CMK (cell line): ENCODE results near the gene NGF.
A peak's percentile ranks its signal among the peaks of the same experiment; 100 is the strongest.
"Not testable (repeated sequence)": the region's sequence is repeated elsewhere in the genome, so short reads cannot be mapped to it uniquely, and the experiment has no call there.

ENCODE experiments used
- DNase-seq: peaks from one replicate; pipeline ENCODE4 v3.0.0-alpha.2; 2010; ENCODE audit warnings: low read depth

Gene NGF

DNA sequence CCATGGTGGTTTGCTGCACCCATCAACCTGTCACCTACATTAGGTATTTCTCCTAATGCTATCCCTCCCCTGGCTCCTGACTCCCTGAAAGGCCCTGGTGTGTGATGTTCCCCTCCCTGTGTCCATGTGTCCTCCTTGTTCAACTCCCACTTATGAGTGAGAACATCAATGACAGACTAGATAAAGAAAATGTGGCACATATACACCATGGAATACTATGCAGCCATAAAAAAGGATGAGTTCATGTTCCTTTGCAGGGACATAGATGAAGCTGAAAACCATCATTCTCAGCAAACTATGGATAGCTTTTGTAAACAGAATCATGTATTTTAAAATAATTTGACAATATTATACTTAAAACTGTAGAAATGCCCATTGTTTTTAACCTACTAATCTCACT lies 28.5 kb downstream of the NGF start:
- DNase-seq = not testable (repeated sequence)

DNA sequence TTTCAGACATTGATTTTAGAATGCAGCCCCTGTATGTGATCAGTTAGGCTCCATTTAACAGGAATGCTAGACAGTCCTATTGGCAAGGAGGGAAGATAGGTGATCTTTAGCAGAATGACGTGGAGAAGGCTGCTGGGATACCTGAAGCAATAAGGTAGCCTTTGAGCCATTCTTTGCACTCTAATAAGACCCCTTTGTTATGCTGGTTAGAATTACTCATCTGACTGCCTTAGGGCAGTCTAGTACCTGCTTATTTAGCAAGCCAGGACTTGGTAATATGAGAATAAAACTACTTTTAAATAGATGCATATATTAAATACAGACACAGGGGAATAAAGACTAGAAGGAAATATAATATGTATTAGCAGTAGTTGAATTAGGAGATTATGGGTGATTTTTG lies 29.1 kb downstream of the NGF start:
- no peak for DNase-seq

DNA sequence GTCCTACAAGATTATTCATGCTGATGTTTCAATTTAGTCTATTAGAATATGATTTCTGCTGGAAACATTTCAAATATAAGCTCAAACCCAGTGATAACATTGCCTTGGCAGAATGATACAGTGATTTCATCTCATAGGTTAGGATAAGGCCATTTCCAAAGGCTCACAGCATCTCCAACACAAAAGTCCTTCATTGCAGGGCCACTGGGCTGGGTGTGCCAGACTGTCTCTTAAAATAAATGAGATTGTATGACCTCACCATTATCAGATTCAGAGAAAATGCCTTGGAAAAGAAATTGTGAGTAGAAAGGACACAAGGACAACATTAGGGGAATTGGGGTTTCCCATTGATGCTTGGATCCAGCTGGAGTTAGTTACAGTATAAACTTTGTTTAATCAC lies 30.4 kb downstream of the NGF start:
- no peak for DNase-seq

DNA sequence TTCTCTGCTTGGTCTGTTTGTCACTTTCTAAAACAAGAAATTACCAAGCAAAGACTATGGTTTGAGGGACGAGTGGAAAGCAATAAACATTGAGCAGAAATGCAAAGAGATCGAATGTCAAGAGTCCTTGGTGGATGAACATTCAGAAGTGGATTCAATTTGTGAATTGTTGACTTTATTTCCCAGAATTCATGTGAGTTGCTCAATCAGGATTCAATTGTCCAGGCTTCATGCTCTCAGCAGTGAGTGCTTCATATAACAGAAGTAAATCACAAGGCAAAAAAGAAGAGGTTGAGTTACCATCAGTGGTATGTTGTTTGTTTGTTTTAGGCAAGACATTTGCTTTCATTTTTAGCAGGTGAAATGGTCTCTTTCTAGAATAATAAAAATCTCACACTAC lies 31.9 kb downstream of the NGF start:
- DNase-seq = no peak

DNA sequence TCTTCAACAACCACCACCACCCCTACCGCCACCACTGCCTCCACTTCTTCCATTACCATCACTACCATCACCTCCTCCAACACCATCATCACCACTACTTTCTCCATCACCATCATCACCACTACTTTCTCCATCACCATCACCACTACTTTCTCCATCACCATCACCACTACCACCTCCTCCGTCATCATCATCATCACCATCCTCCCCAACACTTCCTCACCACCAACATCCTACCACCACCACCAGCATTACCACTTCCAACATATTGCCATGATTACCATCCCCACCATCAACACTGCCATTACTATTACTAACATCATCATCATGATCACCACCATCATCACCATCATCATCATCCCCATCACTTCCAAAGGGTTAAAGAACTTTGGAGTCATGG lies 34.7 kb downstream of the NGF start:
- no peak for DNase-seq

DNA sequence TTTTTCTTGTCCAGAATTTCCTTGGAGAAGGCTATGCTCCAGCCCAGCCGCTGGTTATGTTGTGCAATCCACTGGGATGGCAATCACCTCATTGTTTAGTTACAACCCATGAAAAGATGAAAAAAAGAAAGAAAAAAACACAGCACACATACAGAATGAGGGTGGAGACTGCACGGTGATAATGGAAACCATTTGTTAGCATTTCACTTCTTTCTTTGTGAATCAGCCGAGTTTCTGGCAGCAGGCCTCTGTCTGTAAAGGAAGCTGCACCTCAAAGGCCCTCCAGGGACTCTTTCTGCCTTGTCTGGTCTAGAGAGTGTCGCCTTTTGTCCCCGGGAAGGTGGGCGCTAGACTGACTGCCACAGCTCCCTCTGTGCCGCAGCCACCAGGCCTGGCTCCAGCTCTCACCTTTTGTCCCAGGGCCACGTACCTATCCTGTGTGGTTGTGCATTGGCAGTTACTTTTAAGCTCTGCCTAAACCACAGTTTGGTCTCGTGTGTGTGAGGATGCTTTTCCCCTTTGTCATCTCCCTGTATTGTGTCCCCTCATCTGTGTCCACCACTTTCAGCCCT lies 35.6 kb downstream of the NGF start:
- DNase-seq = no peak

DNA sequence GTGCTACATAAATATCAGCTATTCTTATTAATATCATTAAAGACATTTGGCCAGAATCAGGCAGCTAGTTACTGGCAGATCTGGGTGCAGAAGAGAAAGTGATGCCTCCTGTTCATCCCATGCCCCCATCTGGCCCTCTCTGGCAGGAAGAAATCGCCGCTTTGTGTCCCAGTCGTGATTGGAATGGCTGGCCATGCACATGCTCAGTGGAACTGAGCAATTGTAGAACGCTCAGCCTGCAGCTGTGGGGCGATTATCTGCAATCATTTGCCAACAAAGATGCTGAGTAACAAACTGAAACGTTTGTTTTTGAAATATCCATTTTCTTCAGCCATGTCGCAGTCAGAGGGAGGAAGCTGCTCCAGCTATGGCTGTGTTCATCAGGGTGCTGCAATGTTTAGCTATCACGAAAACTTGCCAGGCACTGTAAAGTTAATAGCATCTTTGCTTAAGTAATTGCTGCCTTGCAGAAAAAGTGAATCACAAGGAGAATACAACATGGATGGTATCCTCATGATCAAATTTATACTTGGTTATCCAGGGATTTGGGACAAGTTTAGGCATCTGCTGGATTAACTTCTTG lies 36.5 kb downstream of the NGF start:
- DNase-seq = no peak

DNA sequence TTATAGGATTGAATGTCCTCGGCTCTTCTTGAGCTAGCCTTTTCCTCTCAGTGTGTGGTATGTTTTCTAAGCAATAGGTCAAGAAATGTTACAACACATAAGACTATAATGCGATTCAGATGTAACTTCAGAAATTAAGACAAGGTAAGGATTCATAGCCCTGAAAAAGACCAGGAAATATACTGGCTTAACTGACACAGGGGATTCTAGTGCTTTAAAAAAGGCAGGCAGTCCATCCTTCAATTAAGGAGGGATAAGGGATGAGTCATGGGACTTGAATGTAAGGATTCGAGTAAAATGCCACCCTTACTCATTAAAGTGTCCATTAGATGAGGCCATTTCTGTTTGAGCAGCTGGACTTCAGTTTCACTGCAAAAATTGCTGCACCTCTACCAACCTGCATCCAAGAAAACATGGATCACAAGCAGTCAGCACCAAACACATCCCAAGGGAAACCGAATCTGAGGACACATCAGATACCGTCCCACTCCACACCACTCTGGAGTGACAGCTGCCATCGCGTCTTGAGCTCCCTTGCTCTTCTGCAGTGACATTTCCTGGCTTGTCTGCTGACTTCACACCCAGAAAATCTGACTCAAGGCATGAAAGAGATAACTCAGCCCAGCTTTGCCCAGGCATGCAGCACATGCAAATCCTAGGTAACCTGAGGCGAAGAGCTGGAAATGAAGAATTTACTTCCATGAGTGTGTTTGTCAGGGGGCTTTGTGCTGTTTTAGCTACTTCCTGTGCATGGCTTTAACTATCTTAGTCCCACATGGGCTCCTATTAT lies 37.8 kb downstream of the NGF start:
- DNase-seq = no peak

DNA sequence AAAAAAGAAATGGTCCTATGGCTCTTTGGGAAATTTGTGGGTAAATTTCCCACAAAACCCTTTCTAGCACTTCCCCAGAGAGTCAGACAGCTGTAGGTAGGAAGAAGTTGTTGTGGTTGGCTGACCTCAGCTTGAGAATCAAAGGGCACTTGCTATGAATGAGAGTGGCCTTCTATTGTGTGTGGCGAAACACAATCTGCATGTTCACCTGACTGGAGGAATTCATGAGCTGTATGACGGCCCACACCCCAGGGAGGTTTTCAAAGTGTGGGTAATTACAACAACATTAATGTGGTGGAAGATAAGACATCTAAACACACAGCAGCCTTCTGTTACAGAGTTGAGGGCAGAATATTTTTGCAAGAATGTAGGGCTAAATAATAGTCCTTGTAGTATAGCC lies 38.8 kb downstream of the NGF start:
- no peak for DNase-seq

DNA sequence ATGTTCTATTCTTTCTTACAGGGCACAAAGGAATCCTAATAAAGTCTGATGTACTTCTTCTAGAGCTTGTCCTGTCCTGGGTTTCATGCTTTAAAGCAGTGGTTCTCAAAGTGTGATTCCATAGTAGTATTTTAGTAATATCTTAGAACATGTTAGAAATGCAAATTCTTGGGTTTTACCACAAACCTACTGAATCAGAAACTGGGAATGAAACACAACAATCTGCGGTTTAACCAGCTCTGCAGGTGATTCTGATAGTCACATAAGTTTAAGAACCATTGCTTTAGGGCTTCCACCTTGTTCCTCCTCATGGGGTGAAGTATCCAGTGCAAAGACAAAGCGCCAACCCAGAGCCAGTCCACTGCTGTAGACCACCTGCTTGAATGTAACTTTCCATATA lies 41.1 kb downstream of the NGF start:
- no peak for DNase-seq

DNA sequence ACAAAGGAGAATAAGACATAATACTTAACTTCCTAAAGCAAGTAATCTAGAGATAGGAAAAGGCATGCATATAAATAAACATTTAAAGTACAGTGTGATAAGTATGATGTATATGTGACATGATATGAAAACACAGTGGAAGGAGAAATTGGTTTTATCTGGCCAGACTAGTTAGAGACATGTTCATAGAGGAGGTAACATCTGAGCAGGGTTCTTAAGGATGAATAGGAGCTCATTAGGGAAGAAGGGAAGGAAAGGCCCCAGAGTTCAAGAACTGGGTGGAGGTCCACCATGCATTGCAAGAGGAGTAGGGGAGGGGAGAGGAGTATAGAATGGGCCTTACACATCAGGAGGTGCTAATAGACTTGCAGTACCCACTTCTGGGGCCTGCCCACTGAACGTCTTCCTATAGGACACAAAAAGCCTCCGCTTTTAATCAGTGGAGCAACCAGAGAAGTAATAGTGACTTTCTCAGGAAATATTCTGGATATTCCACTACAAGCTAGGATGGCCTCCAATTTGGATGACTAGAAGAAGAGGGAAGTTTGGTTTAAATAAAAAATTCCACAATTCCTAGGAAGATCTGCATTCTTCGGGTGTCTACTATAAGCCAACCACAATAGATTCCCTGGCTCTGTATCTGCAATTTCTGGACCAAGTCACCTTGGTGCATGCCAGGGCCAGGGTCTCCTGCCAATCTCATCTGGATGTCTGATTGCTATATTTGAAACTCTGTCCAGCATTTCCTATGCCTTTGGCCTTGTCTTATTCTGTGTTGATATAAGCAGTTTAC lies 41.9 kb downstream of the NGF start:
- no peak for DNase-seq

DNA sequence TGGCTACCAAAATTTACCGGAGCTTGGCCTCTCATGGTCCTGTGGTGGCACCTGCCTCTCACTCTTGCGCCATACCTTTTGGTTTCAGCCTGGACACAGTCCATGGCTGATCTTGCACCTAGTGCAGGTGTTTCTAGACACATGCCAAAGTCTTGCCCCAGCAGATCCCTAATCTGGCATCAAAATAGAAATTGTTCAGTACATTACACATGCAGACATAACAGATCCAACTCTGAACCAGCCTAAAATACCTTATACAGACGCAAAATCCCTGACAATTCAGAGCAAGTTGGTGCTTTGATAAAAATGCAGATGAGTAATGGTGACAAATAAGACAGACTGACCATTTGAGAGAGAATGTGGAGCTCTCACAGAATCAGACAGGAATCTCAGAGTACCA lies 44.1 kb downstream of the NGF start:
- DNase-seq = no peak

DNA sequence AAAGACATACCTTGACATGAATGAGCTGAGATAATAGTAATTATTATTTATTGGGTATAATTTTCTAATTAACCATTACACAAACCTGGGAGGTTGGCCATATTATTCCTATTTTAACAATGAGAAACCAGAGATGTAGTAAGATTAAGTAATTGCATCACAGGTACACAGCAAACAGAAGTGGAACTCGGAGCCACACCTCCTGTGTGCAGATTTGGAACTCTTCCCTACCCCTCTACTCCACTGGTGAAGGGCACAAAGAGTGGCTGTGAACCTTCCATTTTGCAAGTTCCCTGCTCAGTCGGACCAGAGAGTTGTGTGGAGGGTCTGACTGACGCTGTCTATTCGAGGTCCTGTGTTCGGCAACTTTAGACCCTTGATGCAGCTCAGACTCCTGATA lies 45.0 kb downstream of the NGF start:
- DNase-seq = no peak

DNA sequence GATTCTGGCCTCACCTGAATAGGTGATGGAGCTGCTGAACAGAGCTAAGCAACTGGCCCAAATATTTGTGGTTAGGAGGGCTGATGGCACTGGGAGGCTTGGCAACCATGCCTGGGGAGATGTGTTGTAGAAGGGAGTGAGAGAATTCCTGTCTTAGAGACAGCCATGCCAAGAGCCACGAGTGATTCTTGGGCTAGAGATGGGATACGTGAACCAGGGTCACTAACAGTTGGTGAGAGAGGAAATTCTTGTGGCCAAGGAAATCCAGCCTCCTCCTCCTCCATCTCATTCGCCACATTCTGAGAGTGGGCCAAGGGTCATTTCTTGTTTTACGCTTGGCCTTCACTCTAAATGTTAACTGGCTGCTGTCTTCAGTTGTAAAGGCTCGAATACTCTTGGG lies 46.3 kb downstream of the NGF start:
- DNase-seq = no peak

DNA sequence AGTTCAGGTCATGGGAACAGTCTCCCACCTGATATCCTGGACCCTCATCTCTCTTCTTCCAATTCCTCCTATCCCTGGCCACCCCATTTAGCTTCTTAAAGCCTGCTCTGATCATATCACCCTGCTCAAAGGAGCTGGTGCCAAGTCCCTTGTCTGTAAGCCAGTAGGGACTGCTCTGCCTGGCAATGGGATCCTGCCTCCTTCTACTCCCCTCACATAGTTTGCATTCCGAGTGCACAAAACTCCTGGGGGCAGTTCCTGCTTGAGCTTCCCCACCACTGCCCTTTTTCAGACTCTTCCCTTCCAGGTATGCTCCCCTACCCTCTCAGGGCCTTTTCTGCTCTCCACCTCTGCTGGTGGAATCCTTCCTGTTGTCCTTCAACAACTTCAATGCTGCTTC lies 48.1 kb downstream of the NGF start:
- no peak for DNase-seq

DNA sequence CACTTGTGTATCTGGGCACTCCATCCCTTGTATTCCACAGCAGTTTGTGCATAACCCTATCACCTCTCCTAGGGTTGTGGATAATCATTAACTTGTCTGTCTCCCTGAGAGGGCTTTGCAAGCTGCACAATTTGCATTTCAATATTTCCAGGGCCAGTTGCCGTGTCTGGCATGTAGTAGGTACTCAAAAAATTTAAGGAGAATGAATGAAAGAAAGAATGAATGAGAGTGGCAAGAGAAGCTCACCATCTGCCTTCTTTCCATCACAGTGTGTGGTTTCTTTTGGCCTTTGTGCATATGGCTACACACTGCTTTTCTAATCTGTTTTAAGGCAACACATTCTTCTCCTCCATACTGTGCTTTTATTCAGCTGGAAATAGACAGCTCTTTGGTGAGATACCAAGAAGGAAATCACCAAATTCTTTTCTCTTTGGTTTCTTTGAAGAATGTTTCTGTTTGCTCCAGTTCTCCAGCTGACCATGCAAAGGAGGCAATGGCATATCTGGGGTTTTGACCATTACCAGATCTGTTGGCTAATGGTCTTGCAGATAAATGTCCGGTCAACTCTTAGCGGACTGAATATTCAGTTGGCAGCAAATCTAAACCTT lies 49.4 kb downstream of the NGF start:
- DNase-seq = no peak

DNA sequence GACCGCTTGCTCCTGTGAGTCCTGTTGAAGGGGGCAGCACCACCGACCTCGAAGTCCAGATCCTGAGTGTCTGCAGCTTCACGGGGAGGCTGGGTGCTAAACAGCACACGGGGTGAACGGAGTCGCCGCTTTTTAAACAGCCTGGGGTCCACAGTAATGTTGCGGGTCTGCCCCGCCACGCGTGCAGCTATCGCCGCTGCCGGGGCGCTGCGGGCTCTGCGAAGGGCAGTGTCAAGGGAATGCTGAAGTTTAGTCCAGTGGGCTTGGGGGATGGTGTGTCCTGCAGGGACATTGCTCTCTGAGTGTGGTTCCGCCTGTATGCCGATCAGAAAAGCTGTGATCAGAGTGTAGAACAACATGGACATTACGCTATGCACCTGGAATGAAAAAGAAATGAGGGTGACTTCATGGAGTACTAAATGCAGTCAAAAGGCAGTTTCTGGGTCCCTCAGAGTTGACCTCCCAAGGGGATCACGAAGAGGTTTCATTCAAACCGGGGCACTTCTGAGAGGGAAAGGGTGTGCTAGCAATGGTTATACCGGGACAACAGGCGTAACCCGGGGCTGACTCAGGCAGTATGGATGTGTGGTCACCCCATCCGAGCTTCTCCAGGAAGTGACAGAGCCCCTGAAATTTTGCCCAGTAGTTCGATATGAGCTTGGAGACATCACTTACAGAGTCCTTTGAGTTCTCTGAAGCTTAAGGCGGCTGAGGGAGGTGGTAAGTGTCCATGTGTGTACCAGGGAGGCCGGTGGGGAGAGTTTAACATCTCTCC lies 51.4 kb downstream of the NGF start:
- no peak for DNase-seq

DNA sequence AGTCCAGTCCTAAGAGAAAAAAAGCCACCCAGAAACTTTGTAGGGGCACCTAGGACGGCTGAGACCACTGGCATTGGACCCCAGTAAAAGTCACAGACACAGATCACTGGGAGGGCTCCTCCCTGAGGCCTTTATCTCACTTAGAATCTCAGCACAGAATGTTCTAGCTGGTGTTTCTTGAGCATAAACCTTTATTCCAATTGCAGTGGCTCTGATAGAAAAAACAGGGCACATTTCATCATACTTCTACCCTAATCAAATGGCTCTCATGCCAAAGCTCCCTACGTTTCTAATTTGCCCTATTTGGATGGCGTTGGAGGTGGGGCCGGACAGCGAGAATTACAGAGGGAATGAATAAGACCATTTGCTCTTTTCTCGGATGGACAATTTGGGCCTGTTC lies 53.8 kb downstream of the NGF start:
- no peak for DNase-seq

DNA sequence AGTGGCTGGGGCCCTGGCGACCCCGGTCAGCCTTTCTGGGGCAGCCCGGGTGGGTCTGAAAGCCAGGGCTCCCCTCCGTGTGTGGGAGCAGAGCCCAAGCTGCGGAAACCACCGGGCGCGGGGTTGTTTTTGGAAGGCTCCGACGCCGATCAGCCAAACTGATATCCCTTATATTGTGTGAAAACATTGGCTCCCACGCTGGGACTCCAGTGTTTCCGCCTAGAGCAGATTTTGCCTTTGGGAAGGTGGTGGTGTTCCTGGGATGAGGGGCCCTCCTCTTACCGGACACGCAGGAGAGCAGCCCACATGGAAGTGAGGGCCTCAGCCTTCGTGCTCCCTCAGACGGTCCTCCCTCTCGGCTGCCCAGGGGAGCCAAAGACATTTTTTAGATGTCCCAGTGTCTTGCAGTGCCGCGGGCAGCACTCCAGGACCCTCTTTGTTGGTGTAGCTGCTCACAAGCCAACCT lies 54.3 kb downstream of the NGF start:
- DNase-seq = no peak

DNA sequence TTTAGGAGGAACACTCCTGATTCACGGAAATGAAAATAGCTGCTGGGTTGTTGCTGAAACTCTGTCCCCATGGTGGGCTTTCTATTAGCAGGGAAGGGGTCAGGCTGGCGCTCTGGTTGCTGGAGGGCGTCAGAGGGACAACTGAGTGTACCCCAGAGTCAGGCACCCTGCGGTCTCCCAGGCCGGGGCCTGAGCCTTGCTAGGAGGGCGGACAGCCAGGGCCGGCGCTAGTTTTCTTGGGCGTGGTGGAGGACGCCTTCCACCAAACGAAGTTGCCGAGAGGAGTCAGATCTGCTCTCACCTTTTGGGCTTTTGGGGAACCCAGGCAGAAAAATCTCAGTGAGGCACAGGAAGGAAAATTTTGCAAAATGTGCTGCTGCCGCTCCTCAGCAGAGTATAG lies 54.8 kb downstream of the NGF start:
- DNase-seq = no peak

DNA sequence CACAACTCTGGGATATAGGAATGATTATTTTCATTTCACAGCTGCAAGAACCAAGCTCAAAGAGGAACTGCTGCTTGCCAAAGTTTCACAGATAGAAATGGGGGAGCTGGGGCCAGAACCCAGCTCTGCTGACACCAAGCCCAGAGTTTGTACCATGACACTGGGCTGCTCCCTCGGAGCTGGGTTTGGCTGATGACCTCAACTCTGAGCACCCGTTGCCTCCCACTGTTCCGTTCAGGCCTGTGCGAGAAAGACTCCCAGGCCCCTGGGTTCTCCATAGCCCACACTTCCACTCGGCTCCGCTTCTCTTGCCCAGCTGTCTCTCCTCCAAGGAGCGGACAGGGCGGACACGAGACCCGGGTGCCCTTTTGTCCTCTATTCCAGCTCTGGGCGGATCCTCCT lies 55.2 kb downstream of the NGF start:
- peak; percentile 12 for DNase-seq

DNA sequence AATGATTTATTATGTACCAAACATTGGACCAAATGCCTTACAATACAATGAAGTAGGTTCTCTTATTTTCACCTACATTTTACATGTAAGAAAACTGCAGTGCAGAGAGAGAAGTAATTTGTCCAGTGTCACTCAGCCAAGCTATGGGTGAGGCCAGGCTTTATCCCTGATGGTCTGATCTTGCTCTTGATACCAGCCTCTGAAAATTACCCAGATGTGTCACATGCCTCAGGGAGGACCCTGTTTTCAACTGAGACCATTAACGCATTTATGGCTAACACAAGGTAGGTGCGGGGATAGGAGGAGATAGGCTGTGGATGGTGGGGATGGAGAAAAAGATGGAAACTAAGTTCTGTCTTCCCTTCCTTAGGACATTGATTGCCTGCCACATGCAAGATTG lies 56.9 kb downstream of the NGF start:
- no peak for DNase-seq
